SU-DHL-6 (cell line): ENCODE data around the gene JMJD7.

Experiments
- H2AFZ ChIP-seq: fragments of 200-600 bp; sonication (generic); 2 replicates; pipeline ENCODE4 v1.6.1; 2014; ENCODE audit warnings: low read depth, mild to moderate bottlenecking, moderate library complexity, mixed read lengths, antibody characterized with exemption, low read length; ENCODE audit not compliant: severe bottlenecking
- H3F3A ChIP-seq: fragments of 200-600 bp; shearing (Covaris generic); 2 replicates; pipeline ENCODE4 v1.6.0; 2016; ENCODE audit warnings: antibody characterized with exemption, mild to moderate bottlenecking; ENCODE audit not compliant: insufficient read depth
- H3K27ac ChIP-seq: fragments of 200-600 bp; sonication (generic); 2 replicates; pipeline ENCODE4 v1.5.1; 2016; ENCODE audit warnings: low read depth, mild to moderate bottlenecking, low read length, moderate library complexity, mixed read lengths
- H3K27me3 ChIP-seq: fragments of 200-600 bp; sonication (generic), shearing (Covaris generic); 2 replicates; pipeline ENCODE4 v1.6.0; 2014; ENCODE audit warnings: mild to moderate bottlenecking, low read length
- H3K36me3 ChIP-seq: fragments of 200-600 bp; sonication (generic); 2 replicates; pipeline ENCODE4 v1.6.1; 2014; ENCODE audit warnings: mild to moderate bottlenecking, low read length, mixed read lengths
- H3K4me2 ChIP-seq: fragments of 300-600, 200-600 bp; shearing (Covaris generic), sonication (generic); 2 replicates; pipeline ENCODE4 v1.6.0; 2014; ENCODE audit warnings: low read length, low read depth, mild to moderate bottlenecking; ENCODE audit not compliant: poor library complexity, severe bottlenecking
- H3K4me3 ChIP-seq: fragments of 200-600 bp; sonication (generic); 2 replicates; pipeline ENCODE4 v1.5.1; 2014; ENCODE audit warnings: antibody characterized with exemption, low read length, mild to moderate bottlenecking, mixed read lengths; ENCODE audit not compliant: insufficient read depth, poor library complexity, severe bottlenecking
- H3K79me2 ChIP-seq: fragments of 200-600 bp; sonication (generic); 2 replicates; pipeline ENCODE4 v1.6.1; 2014; ENCODE audit warnings: mild to moderate bottlenecking, low read length, moderate library complexity; ENCODE audit not compliant: insufficient read depth
- H3K9ac ChIP-seq: fragments of 200-600 bp; sonication (generic); 2 replicates; pipeline ENCODE4 v1.7.0; 2014; ENCODE audit warnings: mild to moderate bottlenecking, low read length
- H3K9me2 ChIP-seq: fragments of 200-600 bp; sonication (generic); replicated peaks from 2 replicates; pipeline ENCODE4 v1.6.1; 2014; ENCODE audit warnings: low read length; ENCODE audit not compliant: insufficient read depth
- H3K9me3 ChIP-seq: fragments of 200-600 bp; sonication (generic); 2 replicates; pipeline ENCODE4 v1.6.1; 2014; ENCODE audit warnings: low read length, mixed read lengths; ENCODE audit not compliant: insufficient read depth
- H4K20me1 ChIP-seq: fragments of 200-600 bp; sonication (generic); 2 replicates; pipeline ENCODE4 v1.6.1; 2014; ENCODE audit warnings: low read depth, mild to moderate bottlenecking, antibody characterized with exemption, low read length, moderate library complexity, mixed read lengths
- CTCF ChIP-seq: fragments of 200-600 bp; sonication (generic); IDR thresholded peaks from one replicate; pipeline ENCODE4 v1.5.1; 2017; ENCODE audit warnings: antibody characterized with exemption, mild to moderate bottlenecking, low read length, moderate library complexity; ENCODE audit not compliant: insufficient read depth, poor library complexity, severe bottlenecking
- EZH2phosphoT487 ChIP-seq: fragments of 200-600 bp; sonication (generic), shearing (Covaris generic); conservative IDR thresholded peaks from 2 replicates; pipeline ENCODE4 v1.6.1; 2018; ENCODE audit warnings: mild to moderate bottlenecking, antibody characterized with exemption, low read length, moderate library complexity, mixed read lengths

Gene JMJD7

GRCh38 chr15:41858756-41859155 lies 30.9 kb downstream of the JMJD7 start:
- TF ChIP-seq EZH2phosphoT487 (no peak), CTCF (no peak)
- Histone ChIP-seq H3K9ac (no peak overlapping the region), H4K20me1 (no peaks in the 10 kb centered on the region), H2AFZ (no peak overlapping the region), H3K4me3 (no peak overlapping the region), H3K79me2 (no peaks in the 10 kb centered on the region), H3K27ac (no peak overlapping the region), H3K9me3 (no peaks in the 10 kb centered on the region), H3K36me3 (no peaks in the 10 kb centered on the region), H3F3A (no peaks in the 10 kb centered on the region), H3K9me2 (no peaks in the 10 kb centered on the region), H3K4me2 (no peak overlapping the region), H3K27me3 (no peaks in the 10 kb centered on the region)

DNA sequence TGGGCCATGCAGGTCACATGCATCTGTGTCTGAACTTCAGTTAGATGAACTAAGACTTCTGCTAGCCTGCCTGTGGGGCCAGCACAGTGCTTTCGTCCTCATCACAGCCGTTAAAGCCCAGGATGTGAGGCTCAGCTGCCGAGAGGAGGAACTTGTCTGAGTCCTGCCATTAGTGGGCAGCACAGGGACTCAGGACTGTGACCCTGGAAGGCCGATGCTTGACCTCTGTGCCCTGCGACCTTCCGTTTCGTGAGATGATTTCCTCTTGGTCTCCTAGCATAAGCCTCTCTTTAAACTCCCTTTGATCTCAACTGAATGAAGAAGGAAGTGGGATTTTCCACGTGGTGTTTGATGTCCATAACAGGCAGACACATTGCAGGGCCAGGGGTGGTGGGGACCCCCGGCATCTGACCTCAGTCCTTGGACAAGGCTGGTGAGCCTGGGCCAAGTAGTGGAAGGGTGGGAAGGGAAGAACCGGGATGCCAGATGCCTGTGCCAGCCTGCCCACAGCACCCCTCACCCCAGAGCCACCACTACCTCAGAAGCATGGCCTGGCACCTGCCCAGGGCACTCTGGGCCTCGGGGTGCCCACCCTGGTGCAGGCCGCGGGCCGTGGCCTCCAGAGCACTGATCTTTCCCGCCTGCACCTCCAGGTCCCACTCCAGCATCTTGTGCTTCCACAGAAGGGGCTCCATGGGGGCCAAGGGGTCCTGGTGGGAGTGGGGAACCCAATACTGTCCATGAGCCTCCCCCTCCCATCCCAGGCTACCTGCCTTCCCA lies 32.3 kb downstream of the JMJD7 start:
- TF ChIP-seq CTCF = no peak
- TF ChIP-seq EZH2phosphoT487 = no peak
- Histone ChIP-seq H3K36me3 (no peaks in the 10 kb centered on the region), H3K4me2 (no peak overlapping the region), H2AFZ (no peak overlapping the region), H3K9me2 (no peaks in the 10 kb centered on the region), H3K27me3 (no peaks in the 10 kb centered on the region), H3K4me3 (no peak overlapping the region), H4K20me1 (no peaks in the 10 kb centered on the region), H3F3A (no peaks in the 10 kb centered on the region), H3K9me3 (no peaks in the 10 kb centered on the region), H3K9ac (no peak overlapping the region), H3K27ac (no peak overlapping the region), H3K79me2 (no peaks in the 10 kb centered on the region)

DNA sequence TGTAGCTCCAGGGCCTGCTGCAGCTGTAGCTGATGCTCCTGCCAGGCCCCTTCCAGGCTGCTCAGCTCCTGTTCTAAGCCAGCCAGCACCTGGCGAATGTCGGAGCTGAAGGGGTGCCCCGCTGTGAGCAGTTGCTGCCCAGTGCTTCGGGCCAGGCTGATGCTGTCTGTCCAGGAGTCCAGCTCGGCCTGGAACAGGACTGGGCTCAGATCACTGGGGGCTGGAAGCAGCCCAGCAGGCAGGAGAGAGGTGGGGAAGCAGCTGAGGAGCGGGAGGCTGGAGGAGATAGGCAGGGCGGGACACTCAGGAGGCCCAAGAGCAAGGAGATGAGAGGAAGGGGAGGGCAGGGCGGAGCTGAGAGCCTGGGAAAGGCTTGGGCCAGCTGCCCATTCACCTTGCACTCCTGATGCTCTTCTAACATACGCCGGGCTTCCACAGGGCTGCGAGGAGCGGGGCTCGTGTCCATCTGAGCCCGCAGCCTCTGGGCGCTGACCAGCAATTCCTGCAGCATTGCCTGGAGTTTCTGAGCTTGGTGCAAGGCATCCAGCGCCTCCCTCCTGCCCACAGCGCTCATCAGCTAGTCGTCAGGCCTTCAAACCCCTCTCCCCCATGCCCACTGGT lies 34.0 kb downstream of the JMJD7 start:
- Histone ChIP-seq H3K27me3 (no peaks in the 10 kb centered on the region), H3K4me2 (no peak overlapping the region), H2AFZ (no peak overlapping the region), H3K36me3 (no peaks in the 10 kb centered on the region), H4K20me1 (no peaks in the 10 kb centered on the region), H3K9me3 (no peaks in the 10 kb centered on the region), H3K27ac (no peak overlapping the region), H3K79me2 (no peaks in the 10 kb centered on the region), H3K9ac (no peak overlapping the region), H3K4me3 (no peak overlapping the region), H3F3A (no peaks in the 10 kb centered on the region), H3K9me2 (no peaks in the 10 kb centered on the region)
- no peak for TF ChIP-seq EZH2phosphoT487
- TF ChIP-seq CTCF = no peak
